Stomach (tissue), 9 donors: ENCODE data around the gene DHRS7. TPM values are rescaled to one million over a fixed set of nuclear protein-coding genes. Genes with fewer than 3 reads are reported as not detected.

Source experiments
- DNase-seq, 2 donors: peaks; one replicate each; pipeline versions ENCODE4 v3.0.0 to v3.0.0-alpha.2; 2013 to 2019
- H3K27ac ChIP-seq, 5 donors: fragments of 200-600 bp in 4 of 5; sonication (generic) in 4 of 5; one replicate each; pipeline ENCODE4 v1.5.1; 2013 to 2019; ENCODE audit warnings: mild to moderate bottlenecking in 1 of 5, moderate library complexity in 1 of 5
- H3K27me3 ChIP-seq, 3 donors: fragments of 200-600 bp; sonication (generic); one replicate each; pipeline ENCODE4 v1.5.1; 2017 to 2019; ENCODE audit warnings: mixed run types in 1 of 3
- H3K36me3 ChIP-seq, 4 donors: fragments of 200-600 bp; sonication (generic); 1 replicate in 3 of 4; 2 replicates in 1 of 4; pipeline ENCODE4 v1.5.1; 2016 to 2019
- H3K4me1 ChIP-seq, 4 donors: fragments of 200-600 bp; sonication (generic); one replicate each; pipeline ENCODE4 v1.5.1; 2016 to 2019
- H3K4me3 ChIP-seq, 4 donors: fragments of 200-600 bp; sonication (generic) in 3 of 4; one replicate each; pipeline ENCODE4 v1.5.1; 2016 to 2019; ENCODE audit warnings: mild to moderate bottlenecking in 1 of 4
- H3K9me3 ChIP-seq, 4 donors: fragments of 200-600 bp; sonication (generic); one replicate each; pipeline ENCODE4 v1.5.1; 2016 to 2019
- CTCF ChIP-seq, 7 experiments: fragments of 450-650 bp in 4 of 7; fragments of 200-600 bp in 3 of 7; sonication (generic) in 3 of 7; IDR thresholded peaks; one replicate each; pipeline ENCODE4 v1.5.1; 2016 to 2019; ENCODE audit warnings: antibody characterized with exemption in 7 of 7, control low read depth in 2 of 7, mild to moderate bottlenecking in 1 of 7
- EP300 ChIP-seq: sonication (generic); formaldehyde crosslinking; IDR thresholded peaks from one replicate; pipeline ENCODE4 v1.6.1; 2017; ENCODE audit warnings: antibody characterized with exemption
- POLR2A ChIP-seq, 4 donors: fragments of 450-650 bp; IDR thresholded peaks; one replicate each; pipeline ENCODE4 v1.6.1; 2016; ENCODE audit warnings: antibody characterized with exemption in 4 of 4, control low read depth in 2 of 4, mild to moderate bottlenecking in 1 of 4, moderate library complexity in 1 of 4
- POLR2AphosphoS5 ChIP-seq, 3 donors: sonication (generic); formaldehyde crosslinking; IDR thresholded peaks; one replicate each; pipeline ENCODE4 v1.6.1; 2016; ENCODE audit warnings: antibody characterized with exemption in 3 of 3
- WGBS, 5 donors: extraction: QIAGEN DNeasy Blood & Tissue Kit in 3 of 5; methylation state at CpG; one replicate each; pipeline versions ENCODE4 v1.1.5 to v1.1.7; 2013 to 2018; 5-methylcytosine and 5-hydroxymethylcytosine counted together
- intact Hi-C: fragments of 100-400 bp; cut with DNase I; formaldehyde crosslinking; loops from one replicate; pipeline ENCODE4 v1.15.1; 2023; ENCODE audit warnings: low total_unique reads
- polyA plus RNA-seq, 3 donors: library from polyadenylated mRNA; stranded (reverse); fragments of 200-250 nt; gene quantifications; one replicate each; pipeline ENCODE4 v1.2.3, GENCODE V29; 2013
- total RNA-seq, 5 donors: library from RNA; depleted of rRNA; stranded (reverse); fragments of >200 nt; gene quantifications; one replicate each; pipeline versions ENCODE4 v1.1.0 to v1.2.3, GENCODE V29; 2014 to 2016
- donor health status: healthy with polysubstance abuse.
- donor health status: Bipolar disorder and iron deficiency.
- donor health status: healthy.

DHRS7 gene
- total and polyA plus RNA-seq, 8 donors = 26.6 to 322 (median 102) TPM

GRCh38 chr14:60111732-60112131 is 53.5 kb downstream of the DHRS7 start:
- intact Hi-C loops = no loop called here
- Histone ChIP-seq H3K9me3 (no peaks in the 10 kb centered on the region), H3K27me3 (no peaks in the 10 kb centered on the region), H3K4me1 (peaks cover 0 to 25% (median 6%) of the 10 kb centered on the region in 4 donors), H3K4me3 (no peak overlapping the region), H3K27ac (no peak overlapping the region), H3K36me3 (peaks cover 0 to 38% (median 28%) of the 10 kb centered on the region in 4 donors)
- TF ChIP-seq CTCF (IDR thresholded peaks at IDR 0.05) (no peak), POLR2AphosphoS5 (IDR thresholded peaks at IDR 0.05) (no peak), POLR2A (IDR thresholded peaks at IDR 0.05) (no peak), EP300 (no peak)
- 86 to 96% (median 90%) methylated on average over 2 of the region's 2 CpGs for WGBS, 5 donors
- no peak for DNase-seq

GRCh38 chr14:60107477-60107876 is 57.7 kb downstream of the DHRS7 start:
- no peak overlapping the region for H3K27ac ChIP-seq
- WGBS, 5 donors = 80 to 88% (median 86%) methylated on average over 4 of the region's 4 CpGs
- H3K36me3 ChIP-seq = peaks cover 0 to 19% (median 10%) of the 10 kb centered on the region in 4 donors
- intact Hi-C loops = no loop called here
- no peak overlapping the region for H3K4me3 ChIP-seq
- H3K4me1 ChIP-seq = peaks cover 0 to 36% (median 13%) of the 10 kb centered on the region in 4 donors
- H3K27me3 ChIP-seq = no peaks in the 10 kb centered on the region
- no peaks in the 10 kb centered on the region for H3K9me3 ChIP-seq
- no peak for DNase-seq
- TF ChIP-seq POLR2AphosphoS5 (IDR thresholded peaks at IDR 0.05) (no peak), POLR2A (IDR thresholded peaks at IDR 0.05) (no peak), EP300 (no peak), CTCF (IDR thresholded peaks at IDR 0.05) (no peak)

GRCh38 chr14:60106339-60106738 is 58.9 kb downstream of the DHRS7 start:
- H3K4me1 ChIP-seq = peaks cover 0 to 44% (median 17%) of the 10 kb centered on the region in 4 donors
- H3K27me3 ChIP-seq = no peaks in the 10 kb centered on the region
- TF ChIP-seq POLR2AphosphoS5 (IDR thresholded peaks at IDR 0.05) (no peak), EP300 (no peak), CTCF (IDR thresholded peaks at IDR 0.05) (no peak), POLR2A (IDR thresholded peaks at IDR 0.05) (no peak)
- DNase-seq = no peak
- peaks cover 0 to 19% (median 10%) of the 10 kb centered on the region in 4 donors for H3K36me3 ChIP-seq
- no peak overlapping the region for H3K27ac ChIP-seq
- no peak overlapping the region for H3K4me3 ChIP-seq
- 48 to 80% (median 60%) methylated on average over 2 of the region's 2 CpGs for WGBS, 5 donors
- intact Hi-C loops = no loop called here
- H3K9me3 ChIP-seq = no peaks in the 10 kb centered on the region

GRCh38 chr14:60102389-60102788 is 62.8 kb downstream of the DHRS7 start:
- intact Hi-C loops = no loop called here
- WGBS, 5 donors = 48 to 59% (median 53%) methylated on average over 2 of the region's 2 CpGs
- peak in 1 of 2 donors; percentile 31 for DNase-seq
- Histone ChIP-seq H3K36me3 (peaks cover 0 to 11% (median 9%) of the 10 kb centered on the region in 4 donors), H3K27ac (no peak overlapping the region), H3K4me1 (peaks cover 0 to 38% (median 14%) of the 10 kb centered on the region in 4 donors), H3K4me3 (no peak overlapping the region), H3K27me3 (no peaks in the 10 kb centered on the region), H3K9me3 (no peaks in the 10 kb centered on the region)
- TF ChIP-seq EP300 = no peak
- TF ChIP-seq POLR2A (IDR thresholded peaks at IDR 0.05) = no peak
- TF ChIP-seq POLR2AphosphoS5 (IDR thresholded peaks at IDR 0.05) = no peak
- TF ChIP-seq CTCF (IDR thresholded peaks at IDR 0.05) = no peak
